SU-DHL-6 (cell line): ENCODE data around the gene TBC1D9B.
"Not testable (repeated sequence)": the region's sequence is repeated elsewhere in the genome, so short reads cannot be mapped to it uniquely, and the experiment has no call there.

Experiments used
- H2AFZ ChIP-seq: fragments of 200-600 bp; sonication (generic); 2 replicates; pipeline ENCODE4 v1.6.1; 2014; ENCODE audit warnings: low read depth, mild to moderate bottlenecking, moderate library complexity, mixed read lengths, antibody characterized with exemption, low read length; ENCODE audit not compliant: severe bottlenecking
- H3F3A ChIP-seq: fragments of 200-600 bp; shearing (Covaris generic); 2 replicates; pipeline ENCODE4 v1.6.0; 2016; ENCODE audit warnings: antibody characterized with exemption, mild to moderate bottlenecking; ENCODE audit not compliant: insufficient read depth
- H3K27ac ChIP-seq: fragments of 200-600 bp; sonication (generic); 2 replicates; pipeline ENCODE4 v1.5.1; 2016; ENCODE audit warnings: low read depth, mild to moderate bottlenecking, low read length, moderate library complexity, mixed read lengths
- H3K27me3 ChIP-seq: fragments of 200-600 bp; sonication (generic), shearing (Covaris generic); 2 replicates; pipeline ENCODE4 v1.6.0; 2014; ENCODE audit warnings: mild to moderate bottlenecking, low read length
- H3K36me3 ChIP-seq: fragments of 200-600 bp; sonication (generic); 2 replicates; pipeline ENCODE4 v1.6.1; 2014; ENCODE audit warnings: mild to moderate bottlenecking, low read length, mixed read lengths
- H3K4me2 ChIP-seq: fragments of 300-600, 200-600 bp; shearing (Covaris generic), sonication (generic); 2 replicates; pipeline ENCODE4 v1.6.0; 2014; ENCODE audit warnings: low read length, low read depth, mild to moderate bottlenecking; ENCODE audit not compliant: poor library complexity, severe bottlenecking
- H3K4me3 ChIP-seq: fragments of 200-600 bp; sonication (generic); 2 replicates; pipeline ENCODE4 v1.5.1; 2014; ENCODE audit warnings: antibody characterized with exemption, low read length, mild to moderate bottlenecking, mixed read lengths; ENCODE audit not compliant: insufficient read depth, poor library complexity, severe bottlenecking
- H3K79me2 ChIP-seq: fragments of 200-600 bp; sonication (generic); 2 replicates; pipeline ENCODE4 v1.6.1; 2014; ENCODE audit warnings: mild to moderate bottlenecking, low read length, moderate library complexity; ENCODE audit not compliant: insufficient read depth
- H3K9ac ChIP-seq: fragments of 200-600 bp; sonication (generic); 2 replicates; pipeline ENCODE4 v1.7.0; 2014; ENCODE audit warnings: mild to moderate bottlenecking, low read length
- H3K9me2 ChIP-seq: fragments of 200-600 bp; sonication (generic); replicated peaks from 2 replicates; pipeline ENCODE4 v1.6.1; 2014; ENCODE audit warnings: low read length; ENCODE audit not compliant: insufficient read depth
- H3K9me3 ChIP-seq: fragments of 200-600 bp; sonication (generic); 2 replicates; pipeline ENCODE4 v1.6.1; 2014; ENCODE audit warnings: low read length, mixed read lengths; ENCODE audit not compliant: insufficient read depth
- H4K20me1 ChIP-seq: fragments of 200-600 bp; sonication (generic); 2 replicates; pipeline ENCODE4 v1.6.1; 2014; ENCODE audit warnings: low read depth, mild to moderate bottlenecking, antibody characterized with exemption, low read length, moderate library complexity, mixed read lengths
- EZH2phosphoT487 ChIP-seq: fragments of 200-600 bp; sonication (generic), shearing (Covaris generic); conservative IDR thresholded peaks from 2 replicates; pipeline ENCODE4 v1.6.1; 2018; ENCODE audit warnings: mild to moderate bottlenecking, antibody characterized with exemption, low read length, moderate library complexity, mixed read lengths
- TF ChIP-seq, protein P1 (sequence below): fragments of 200-600 bp; sonication (generic); IDR thresholded peaks from one replicate; pipeline ENCODE4 v1.5.1; 2017; ENCODE audit warnings: antibody characterized with exemption, mild to moderate bottlenecking, low read length, moderate library complexity; ENCODE audit not compliant: insufficient read depth, poor library complexity, severe bottlenecking

The TBC1D9B gene

DNA sequence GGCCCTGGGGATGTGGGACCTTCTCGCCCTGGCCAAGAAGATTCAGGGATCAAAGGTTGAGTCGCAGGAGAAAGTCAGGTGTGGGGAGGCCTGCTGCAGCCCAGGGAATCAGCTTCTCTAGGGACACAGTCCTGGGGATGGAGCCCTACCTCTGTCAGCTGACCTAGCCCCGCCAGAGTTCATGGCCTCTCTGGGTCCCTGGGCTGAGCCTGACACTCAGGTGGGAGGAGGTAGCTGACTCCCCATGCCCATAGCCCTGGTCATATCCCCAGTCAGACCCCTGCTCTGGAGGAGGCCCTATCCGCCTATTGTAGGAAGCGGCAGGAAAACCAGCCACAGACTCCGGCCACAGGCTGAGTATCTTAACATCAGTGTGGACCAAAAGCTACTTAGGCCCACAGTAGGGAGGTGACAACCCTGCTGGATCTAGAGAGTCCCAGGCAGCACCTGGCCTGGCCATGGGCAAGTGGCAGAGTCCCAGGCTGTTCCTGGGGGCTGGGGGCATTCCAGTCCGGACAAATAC lies 34.0 kb downstream of the TBC1D9B start:
- TF ChIP-seq, protein P1, sequence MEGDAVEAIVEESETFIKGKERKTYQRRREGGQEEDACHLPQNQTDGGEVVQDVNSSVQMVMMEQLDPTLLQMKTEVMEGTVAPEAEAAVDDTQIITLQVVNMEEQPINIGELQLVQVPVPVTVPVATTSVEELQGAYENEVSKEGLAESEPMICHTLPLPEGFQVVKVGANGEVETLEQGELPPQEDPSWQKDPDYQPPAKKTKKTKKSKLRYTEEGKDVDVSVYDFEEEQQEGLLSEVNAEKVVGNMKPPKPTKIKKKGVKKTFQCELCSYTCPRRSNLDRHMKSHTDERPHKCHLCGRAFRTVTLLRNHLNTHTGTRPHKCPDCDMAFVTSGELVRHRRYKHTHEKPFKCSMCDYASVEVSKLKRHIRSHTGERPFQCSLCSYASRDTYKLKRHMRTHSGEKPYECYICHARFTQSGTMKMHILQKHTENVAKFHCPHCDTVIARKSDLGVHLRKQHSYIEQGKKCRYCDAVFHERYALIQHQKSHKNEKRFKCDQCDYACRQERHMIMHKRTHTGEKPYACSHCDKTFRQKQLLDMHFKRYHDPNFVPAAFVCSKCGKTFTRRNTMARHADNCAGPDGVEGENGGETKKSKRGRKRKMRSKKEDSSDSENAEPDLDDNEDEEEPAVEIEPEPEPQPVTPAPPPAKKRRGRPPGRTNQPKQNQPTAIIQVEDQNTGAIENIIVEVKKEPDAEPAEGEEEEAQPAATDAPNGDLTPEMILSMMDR = no peak
- TF ChIP-seq EZH2phosphoT487 = no peak
- Histone ChIP-seq H3K27me3 (no peaks in the 10 kb centered on the region), H2AFZ (no peak overlapping the region), H3K79me2 (no peaks in the 10 kb centered on the region), H4K20me1 (no peaks in the 10 kb centered on the region), H3K9me3 (no peaks in the 10 kb centered on the region), H3K36me3 (no peaks in the 10 kb centered on the region), H3K27ac (no peak overlapping the region), H3F3A (no peaks in the 10 kb centered on the region), H3K4me2 (no peak overlapping the region), H3K9me2 (no peaks in the 10 kb centered on the region), H3K4me3 (no peak overlapping the region), H3K9ac (no peak overlapping the region)

DNA sequence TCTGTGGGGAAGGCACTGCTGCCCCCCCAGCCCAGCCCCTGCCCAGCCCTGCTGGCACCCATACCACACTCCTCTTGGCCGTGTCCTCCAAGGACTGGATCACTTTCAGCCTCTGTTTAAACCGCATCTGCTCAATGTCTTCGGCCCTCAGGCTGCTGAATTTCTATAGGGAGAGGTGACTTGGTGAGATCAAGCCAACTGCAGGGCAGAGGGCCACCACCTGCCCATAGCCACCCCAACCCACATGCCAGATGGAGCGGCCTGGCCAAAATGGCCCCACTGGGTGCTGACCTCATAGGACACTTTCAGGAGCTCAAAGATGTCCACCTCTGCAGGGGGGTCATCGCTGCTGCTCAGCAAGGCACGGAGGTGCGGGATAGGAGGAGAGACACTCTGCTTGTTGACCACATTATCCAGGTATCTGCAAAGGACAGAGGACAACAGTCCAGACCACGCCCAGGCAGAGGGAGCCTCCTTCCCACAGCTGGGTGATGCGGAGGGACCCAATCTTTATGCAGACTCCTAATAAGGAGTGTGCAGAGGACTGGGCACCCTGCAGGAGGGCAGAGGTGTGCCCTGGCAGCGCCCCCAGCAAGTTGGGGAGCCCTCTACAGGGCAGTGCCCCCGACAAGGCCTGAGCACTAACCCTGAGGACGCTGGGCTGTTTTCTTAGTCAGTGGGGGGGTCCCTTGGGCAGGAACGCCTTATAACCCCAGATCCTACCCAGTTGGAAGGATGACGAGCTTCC lies 34.7 kb downstream of the TBC1D9B start:
- H3K9ac ChIP-seq = no peak overlapping the region
- TF ChIP-seq EZH2phosphoT487 = no peak
- TF ChIP-seq, protein P1 = no peak
- no peaks in the 10 kb centered on the region for H3K79me2 ChIP-seq
- no peak overlapping the region for H2AFZ ChIP-seq
- no peak overlapping the region for H3K4me2 ChIP-seq
- no peaks in the 10 kb centered on the region for H3K27me3 ChIP-seq
- H4K20me1 ChIP-seq = no peaks in the 10 kb centered on the region
- no peaks in the 10 kb centered on the region for H3K9me3 ChIP-seq
- H3K36me3 ChIP-seq = no peaks in the 10 kb centered on the region
- H3K27ac ChIP-seq = no peak overlapping the region
- no peaks in the 10 kb centered on the region for H3K9me2 ChIP-seq
- H3K4me3 ChIP-seq = no peak overlapping the region
- H3F3A ChIP-seq = no peaks in the 10 kb centered on the region

DNA sequence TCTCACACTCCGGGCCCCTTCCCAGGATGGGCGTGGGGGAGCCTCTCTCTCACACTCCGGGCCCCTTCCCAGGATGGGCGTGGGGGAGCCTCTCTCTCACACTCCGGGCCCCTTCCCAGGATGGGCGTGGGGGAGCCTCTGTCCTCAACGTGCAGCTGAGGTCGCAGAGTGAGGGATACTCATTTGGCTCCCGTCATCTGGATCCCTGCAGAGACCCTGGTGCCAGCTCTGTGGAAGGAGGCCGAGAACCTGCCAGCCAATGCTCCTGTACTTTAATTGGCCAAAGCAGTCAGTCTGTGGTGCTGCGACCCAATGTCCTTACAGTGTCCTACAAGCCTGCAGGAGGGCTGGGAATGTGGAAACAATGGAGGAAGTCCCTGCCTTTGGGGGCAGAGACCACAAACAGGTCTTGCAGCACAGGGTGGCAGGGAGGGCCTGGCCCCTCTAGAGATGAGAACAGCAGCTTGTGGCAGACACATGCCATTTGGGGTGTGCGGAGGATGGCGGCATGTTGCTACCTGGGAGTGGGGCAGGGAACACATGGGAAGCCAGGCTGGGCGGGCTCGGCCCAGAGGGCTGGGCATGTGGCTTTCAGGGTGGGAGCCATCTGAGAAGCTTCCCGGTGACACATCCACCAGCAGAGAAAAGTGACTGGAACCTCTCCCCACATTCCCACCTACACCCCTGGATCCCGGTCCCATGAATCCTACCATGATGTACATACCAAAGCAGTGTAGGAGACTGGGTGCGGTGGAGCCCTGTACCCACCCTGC lies 35.5 kb downstream of the TBC1D9B start:
- Histone ChIP-seq H3K4me2 (no peak overlapping the region), H3K79me2 (no peaks in the 10 kb centered on the region), H3K9me2 (no peaks in the 10 kb centered on the region), H3K27me3 (no peaks in the 10 kb centered on the region), H3K27ac (no peak overlapping the region), H3F3A (no peaks in the 10 kb centered on the region), H3K36me3 (no peaks in the 10 kb centered on the region), H2AFZ (no peak overlapping the region), H3K9ac (no peak overlapping the region), H3K4me3 (no peak overlapping the region), H4K20me1 (no peaks in the 10 kb centered on the region), H3K9me3 (no peaks in the 10 kb centered on the region)
- no peak for TF ChIP-seq EZH2phosphoT487
- TF ChIP-seq, protein P1 = no peak

DNA sequence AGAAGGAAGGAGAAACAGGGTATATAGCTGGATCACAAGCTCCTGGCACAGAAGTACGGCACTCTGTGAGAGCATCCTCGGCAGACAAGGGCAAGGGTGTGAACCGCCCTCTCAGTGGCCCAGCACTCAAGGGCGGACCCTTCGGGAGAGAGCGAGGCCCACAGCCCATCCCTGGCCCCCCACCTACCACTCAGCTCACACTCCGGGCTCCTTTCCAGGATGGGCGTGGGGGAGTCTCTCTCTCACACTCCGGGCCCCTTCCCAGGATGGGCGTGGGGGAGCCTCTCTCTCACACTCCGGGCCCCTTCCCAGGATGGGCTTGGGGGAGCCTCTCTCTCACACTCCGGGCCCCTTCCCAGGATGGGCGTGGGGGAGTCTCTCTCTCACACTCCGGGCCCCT lies 36.2 kb downstream of the TBC1D9B start:
- not testable (repeated sequence) for H3K27ac ChIP-seq, H3K4me2 ChIP-seq, H3K36me3 ChIP-seq, H3K4me3 ChIP-seq, H3F3A ChIP-seq, H2AFZ ChIP-seq, H3K9me2 ChIP-seq, H4K20me1 ChIP-seq, H3K9me3 ChIP-seq, H3K9ac ChIP-seq, H3K27me3 ChIP-seq, H3K79me2 ChIP-seq
